DOHH2 (cell line): ENCODE data around the gene CLIC5.

Experiments used
- H3F3A ChIP-seq: fragments of 200-600 bp; sonication (generic), shearing (Covaris generic); 2 replicates; pipeline ENCODE4 v1.6.0; 2016; ENCODE audit warnings: antibody characterized with exemption, mild to moderate bottlenecking; ENCODE audit not compliant: control insufficient read depth, insufficient read depth
- H3K27ac ChIP-seq: fragments of 200-600 bp; sonication (generic); 2 replicates; pipeline ENCODE4 v1.5.1; 2014; ENCODE audit warnings: low read depth, mild to moderate bottlenecking, low read length, moderate library complexity
- H3K27me3 ChIP-seq: fragments of 200-600 bp; sonication (generic); 2 replicates; pipeline ENCODE4 v1.6.1; 2014; ENCODE audit warnings: mild to moderate bottlenecking, low read length, mixed read lengths; ENCODE audit not compliant: control insufficient read depth
- H3K36me3 ChIP-seq: fragments of 200-600 bp; sonication (generic); 2 replicates; pipeline ENCODE4 v1.6.1; 2014; ENCODE audit warnings: mild to moderate bottlenecking, low read length, moderate library complexity, mixed read lengths; ENCODE audit not compliant: control insufficient read depth
- H3K4me1 ChIP-seq: fragments of 200-600 bp; sonication (generic); 2 replicates; pipeline ENCODE4 v1.6.1; 2014; ENCODE audit warnings: mild to moderate bottlenecking, low read length, mixed read lengths; ENCODE audit not compliant: control insufficient read depth
- H3K4me2 ChIP-seq: fragments of 200-600 bp; sonication (generic); 2 replicates; pipeline ENCODE4 v1.6.0; 2014; ENCODE audit warnings: mild to moderate bottlenecking, low read length, moderate library complexity
- H3K4me3 ChIP-seq: fragments of 200-600 bp; sonication (generic); 2 replicates; pipeline ENCODE4 v1.5.1; 2014; ENCODE audit warnings: mild to moderate bottlenecking, low read length, mixed read lengths
- H3K79me2 ChIP-seq: fragments of 200-600 bp; sonication (generic); 2 replicates; pipeline ENCODE4 v1.6.1; 2014; ENCODE audit warnings: mild to moderate bottlenecking, low read length, mixed read lengths; ENCODE audit not compliant: control insufficient read depth
- H3K9me2 ChIP-seq: fragments of 200-600 bp; sonication (generic); replicated peaks from 2 replicates; pipeline ENCODE4 v1.6.1; 2014; ENCODE audit warnings: mild to moderate bottlenecking, low read length, mixed read lengths; ENCODE audit not compliant: control insufficient read depth
- H3K9me3 ChIP-seq: fragments of 200-600 bp; sonication (generic); 2 replicates; pipeline ENCODE4 v1.6.1; 2014; ENCODE audit warnings: antibody characterized with exemption, low read length, mixed read lengths; ENCODE audit not compliant: control insufficient read depth, insufficient read depth
- H4K20me1 ChIP-seq: fragments of 200-600 bp; sonication (generic); 2 replicates; pipeline ENCODE4 v1.6.0; 2014; ENCODE audit warnings: low read depth, mild to moderate bottlenecking, antibody characterized with exemption, low read length, moderate library complexity; ENCODE audit not compliant: control insufficient read depth, insufficient read depth
- EZH2phosphoT487 ChIP-seq: fragments of 200-600 bp; sonication (generic); IDR thresholded peaks from 2 replicates; pipeline ENCODE4 v1.6.1; 2017; ENCODE audit warnings: borderline replicate concordance, mild to moderate bottlenecking, antibody characterized with exemption, low read length, moderate library complexity, mixed read lengths
- TF ChIP-seq, protein P1 (sequence below): fragments of 200-600 bp; sonication (generic); IDR thresholded peaks from one replicate; pipeline ENCODE4 v1.5.1; 2014; ENCODE audit warnings: antibody characterized with exemption, mild to moderate bottlenecking, low read depth, low read length; ENCODE audit not compliant: poor library complexity, severe bottlenecking

The CLIC5 gene

DNA sequence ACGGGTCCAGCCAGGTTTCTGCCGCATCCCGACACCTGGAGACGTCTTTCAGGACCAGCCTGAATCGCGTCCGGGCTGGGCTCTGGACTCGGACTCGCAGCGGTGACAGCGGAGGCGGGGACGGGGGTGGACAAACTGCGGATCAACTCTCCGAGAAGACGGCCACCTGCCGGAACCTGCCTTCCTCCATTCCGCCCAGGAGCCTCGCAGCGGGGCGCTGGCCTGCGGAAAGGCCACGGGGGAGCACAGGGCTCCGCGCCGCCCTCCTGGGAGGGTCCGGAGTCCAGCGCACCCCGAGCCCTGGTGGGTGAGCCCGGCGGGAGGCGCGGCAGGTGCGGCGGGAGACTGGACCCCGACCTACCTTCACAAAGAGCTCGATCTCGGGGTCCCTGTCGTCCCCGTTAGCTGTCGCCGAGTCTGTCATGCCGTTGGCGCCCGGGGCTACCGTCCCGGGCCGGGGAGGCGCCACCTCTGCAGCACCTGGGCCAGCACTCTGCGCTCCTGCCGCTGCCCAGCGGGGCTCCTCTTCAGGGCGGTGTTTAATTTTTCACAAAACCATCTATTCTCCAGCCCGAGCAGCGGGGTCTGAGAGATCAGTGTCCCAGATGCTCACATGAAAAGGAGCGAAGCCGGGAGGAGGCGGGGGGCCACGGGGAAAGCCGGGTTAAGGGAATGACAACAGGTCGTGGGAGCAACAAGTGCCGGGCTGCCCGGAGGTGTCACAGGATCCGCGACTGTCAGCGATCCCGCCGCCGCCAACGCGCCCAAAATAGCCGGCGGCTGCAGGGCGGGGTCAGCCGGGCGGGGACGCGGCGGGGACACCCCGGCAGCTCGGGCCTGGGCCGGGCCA, at the start of gene CLIC5:
CLIC5 (minus strand) TSS at position 742 of the 850 bp plus-strand sequence; CDS start at position 424, 318 bp downstream.
- Histone ChIP-seq H3K36me3 (no peaks in the 10 kb centered on the region), H3K9me3 (peaks cover 5% of the 10 kb centered on the region; the same call in 1 of the 2 replicates), H3K27ac (no peak within 1 kb of the TSS), H3K9me2 (no peaks in the 10 kb centered on the region), H3F3A (no peaks in the 10 kb centered on the region), H3K4me3 (no peak within 1 kb of the TSS), H3K79me2 (no peaks in the 10 kb centered on the region), H3K27me3 (no peaks in the 10 kb centered on the region), H3K4me2 (no peak within 1 kb of the TSS), H3K4me1 (no peaks in the 10 kb centered on the region), H4K20me1 (no peaks in the 10 kb centered on the region)
- TF ChIP-seq EZH2phosphoT487 = no peak
- TF ChIP-seq, protein P1, sequence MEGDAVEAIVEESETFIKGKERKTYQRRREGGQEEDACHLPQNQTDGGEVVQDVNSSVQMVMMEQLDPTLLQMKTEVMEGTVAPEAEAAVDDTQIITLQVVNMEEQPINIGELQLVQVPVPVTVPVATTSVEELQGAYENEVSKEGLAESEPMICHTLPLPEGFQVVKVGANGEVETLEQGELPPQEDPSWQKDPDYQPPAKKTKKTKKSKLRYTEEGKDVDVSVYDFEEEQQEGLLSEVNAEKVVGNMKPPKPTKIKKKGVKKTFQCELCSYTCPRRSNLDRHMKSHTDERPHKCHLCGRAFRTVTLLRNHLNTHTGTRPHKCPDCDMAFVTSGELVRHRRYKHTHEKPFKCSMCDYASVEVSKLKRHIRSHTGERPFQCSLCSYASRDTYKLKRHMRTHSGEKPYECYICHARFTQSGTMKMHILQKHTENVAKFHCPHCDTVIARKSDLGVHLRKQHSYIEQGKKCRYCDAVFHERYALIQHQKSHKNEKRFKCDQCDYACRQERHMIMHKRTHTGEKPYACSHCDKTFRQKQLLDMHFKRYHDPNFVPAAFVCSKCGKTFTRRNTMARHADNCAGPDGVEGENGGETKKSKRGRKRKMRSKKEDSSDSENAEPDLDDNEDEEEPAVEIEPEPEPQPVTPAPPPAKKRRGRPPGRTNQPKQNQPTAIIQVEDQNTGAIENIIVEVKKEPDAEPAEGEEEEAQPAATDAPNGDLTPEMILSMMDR = no peak

- no peaks in the 10 kb centered on the region for H3K36me3 ChIP-seq
- H4K20me1 ChIP-seq = no peaks in the 10 kb centered on the region
- no peaks in the 10 kb centered on the region for H3K9me2 ChIP-seq
- H3K4me3 ChIP-seq = no peak overlapping the region
- 0 out of 2 replicates have a peak, but pooled peaks cover 4% of the 10 kb centered on the region for H3K27me3 ChIP-seq
- no peak for TF ChIP-seq EZH2phosphoT487
- TF ChIP-seq, protein P1 = no peak
- no peaks in the 10 kb centered on the region for H3K4me1 ChIP-seq
- H3K9me3 ChIP-seq = no peaks in the 10 kb centered on the region
- no peak overlapping the region for H3K27ac ChIP-seq
- no peaks in the 10 kb centered on the region for H3K79me2 ChIP-seq
- H3F3A ChIP-seq = no peaks in the 10 kb centered on the region
- H3K4me2 ChIP-seq = no peak overlapping the region
Observed at GRCh38 chr6:46062991-46063390, 47.3 kb upstream of the CLIC5 start.

DNA sequence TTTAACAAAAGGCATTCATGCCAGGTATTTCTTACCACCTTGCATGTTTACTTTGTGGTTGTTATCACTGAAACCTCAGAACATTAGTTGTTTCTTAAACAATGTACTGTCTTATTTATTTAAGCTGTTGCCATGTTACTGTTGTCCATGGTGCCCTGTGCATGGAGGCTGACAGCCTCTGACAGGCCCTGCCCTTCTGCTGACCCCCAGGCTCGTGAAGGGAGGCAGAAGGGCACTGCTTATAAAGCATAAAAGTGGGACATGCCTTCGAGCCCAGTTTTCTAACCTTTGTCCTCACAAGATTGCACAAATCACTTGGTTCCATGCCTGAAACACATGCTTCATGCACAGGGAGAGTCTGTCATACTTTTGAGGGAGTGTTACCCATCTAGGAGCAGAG, 46.7 kb upstream of the CLIC5 start:
- Histone ChIP-seq H3K36me3 (no peaks in the 10 kb centered on the region), H3K4me3 (no peak overlapping the region), H3K9me3 (no peaks in the 10 kb centered on the region; the same call in 1 of the 2 replicates), H3F3A (no peaks in the 10 kb centered on the region), H3K4me1 (no peaks in the 10 kb centered on the region), H3K79me2 (no peaks in the 10 kb centered on the region), H4K20me1 (no peaks in the 10 kb centered on the region), H3K27ac (no peak overlapping the region), H3K27me3 (0 out of 2 replicates have a peak, but pooled peaks cover 4% of the 10 kb centered on the region), H3K4me2 (no peak overlapping the region), H3K9me2 (no peaks in the 10 kb centered on the region)
- TF ChIP-seq EZH2phosphoT487 = no peak
- TF ChIP-seq, protein P1 = no peak
